B cell (primary cell): Measurements from ENCODE around the gene EPN2. TPM values are rescaled to one million over a fixed set of nuclear protein-coding genes. Genes with fewer than 3 reads are reported as not detected.
"Not testable (repeated sequence)": the region's sequence is repeated elsewhere in the genome, so short reads cannot be mapped to it uniquely, and the experiment has no call there.

Experiments
- ATAC-seq: fragments of 200-7000 bp; cut with Tn5 transposase; one replicate; pipeline ENCODE4 v1.10.0; 2021; ENCODE audit warnings: low read depth, mild to moderate bottlenecking, moderate number of reproducible peaks, moderate library complexity
- CTCF ChIA-PET: fragments of 350-600 bp; sonication (Branson Sonifier 250); formaldehyde crosslinking; loops from one replicate; lab custom pipeline; 2021; ENCODE audit warnings: antibody characterized with exemption, inconsistent platforms; lab: Charles Lee
- POLR2A ChIA-PET: fragments of 350-600 bp; sonication (Branson Sonifier 250); formaldehyde crosslinking; loops from one replicate; lab custom pipeline; 2021; ENCODE audit warnings: antibody characterized with exemption; lab: Charles Lee
- DNase-seq: peaks from one replicate; pipeline ENCODE4 v3.0.0; 2013
- H2AFZ ChIP-seq: 2 replicates; pipeline ENCODE4 v1.6.1; 2012; ENCODE audit warnings: mild to moderate bottlenecking, low read depth, low read length; ENCODE audit not compliant: insufficient read depth, poor library complexity, severe bottlenecking
- H3K27ac ChIP-seq, 2 donors: 1 replicate in 1 of 2; 2 replicates in 1 of 2; pipeline ENCODE4 v1.5.1; 2012 to 2013; ENCODE audit warnings: low read length in 2 of 2, mild to moderate bottlenecking in 2 of 2, moderate library complexity in 1 of 2
- H3K27me3 ChIP-seq, 4 experiments: fragments of 200-600 bp in 1 of 4; sonication (generic) in 1 of 4; replicated peaks in 1 of 4; 1 replicate in 2 of 4; 2 replicates in 2 of 4; pipeline versions ENCODE4 v1.6.1 to v1.7.0; 2013 to 2016; ENCODE audit warnings: low read length in 3 of 4, mild to moderate bottlenecking in 2 of 4, mixed read lengths in 1 of 4, moderate library complexity in 1 of 4; ENCODE audit not compliant: insufficient read depth in 4 of 4, control insufficient read depth in 3 of 4; ENCODE audit errors: control extremely low read depth in 1 of 4
- H3K36me3 ChIP-seq, 2 experiments: replicated peaks in 1 of 2; 1 replicate in 1 of 2; 2 replicates in 1 of 2; pipeline versions ENCODE4 v1.6.1 to v1.7.1; 2013; ENCODE audit warnings: low read length in 1 of 2; ENCODE audit not compliant: insufficient read depth in 2 of 2, control insufficient read depth in 1 of 2; ENCODE audit errors: control extremely low read depth in 1 of 2, extremely low read depth in 1 of 2
- H3K4me1 ChIP-seq, 2 donors: fragments of 200-600 bp in 1 of 2; sonication (generic) in 1 of 2; 1 replicate in 1 of 2; 2 replicates in 1 of 2; pipeline versions ENCODE4 v1.5.1 to v1.6.1; 2013 to 2017; ENCODE audit warnings: low read length in 2 of 2; ENCODE audit not compliant: control insufficient read depth in 2 of 2, insufficient read depth in 2 of 2
- H3K4me2 ChIP-seq: replicated peaks from 2 replicates; pipeline ENCODE3; 2012; ENCODE audit warnings: mild to moderate bottlenecking, low read depth, low read length; ENCODE audit not compliant: poor library complexity, severe bottlenecking
- H3K4me3 ChIP-seq, 5 experiments: fragments of 200-600 bp in 1 of 5; sonication (generic) in 1 of 5; 1 replicate in 3 of 5; 2 replicates in 2 of 5; pipeline versions ENCODE4 v1.5.1 to v1.7.0; 2011 to 2016; ENCODE audit warnings: low read length in 4 of 5, mild to moderate bottlenecking in 4 of 5, low read depth in 2 of 5, control low read depth in 1 of 5, moderate library complexity in 1 of 5; ENCODE audit not compliant: insufficient read depth in 1 of 5; ENCODE audit errors: control extremely low read depth in 1 of 5, extremely low read depth in 1 of 5
- H3K79me2 ChIP-seq: fragments of 200-600 bp; sonication (generic); one replicate; pipeline ENCODE4 v1.6.0; 2016; ENCODE audit warnings: low read length; ENCODE audit not compliant: control insufficient read depth, insufficient read depth
- H3K9ac ChIP-seq: fragments of 200-600 bp; sonication (generic); 2 replicates; pipeline ENCODE4 v1.6.1; 2017; ENCODE audit warnings: mild to moderate bottlenecking, low read length, moderate library complexity
- H3K9me3 ChIP-seq, 3 donors: one replicate each; pipeline versions ENCODE4 v1.6.1 to v1.7.1; 2013; ENCODE audit warnings: low read length in 2 of 3; ENCODE audit not compliant: control insufficient read depth in 2 of 3, insufficient read depth in 1 of 3; ENCODE audit errors: control extremely low read depth in 1 of 3
- H4K20me1 ChIP-seq: 2 replicates; pipeline ENCODE4 v1.6.0; 2012; ENCODE audit warnings: mild to moderate bottlenecking, low read length; ENCODE audit not compliant: insufficient read depth, control insufficient read depth, poor library complexity, severe bottlenecking
- H3K27ac Mint-ChIP-seq: one replicate; pipeline ENCODE4 v1.8.0; 2021; ENCODE audit warnings: mixed read lengths
- H3K27me3 Mint-ChIP-seq: one replicate; pipeline ENCODE4 v1.8.0; 2021; ENCODE audit warnings: mixed read lengths
- H3K4me1 Mint-ChIP-seq: one replicate; pipeline ENCODE4 v1.8.0; 2021; ENCODE audit warnings: mixed read lengths
- H3K4me3 Mint-ChIP-seq: one replicate; pipeline ENCODE4 v1.8.0; 2021; ENCODE audit warnings: mixed read lengths
- H3K9me3 Mint-ChIP-seq: one replicate; pipeline ENCODE4 v1.8.0; 2022; ENCODE audit warnings: mixed read lengths; ENCODE audit not compliant: insufficient read depth
- CTCF ChIP-seq: fragments of 200-600 bp; IDR thresholded peaks from one replicate; pipeline ENCODE4 v1.8.0; 2022; ENCODE audit warnings: antibody characterized with exemption, mild to moderate bottlenecking
- EZH2 ChIP-seq: IDR thresholded peaks from 2 replicates; pipeline ENCODE4 v1.6.1; 2012; ENCODE audit warnings: borderline replicate concordance, low read depth, mild to moderate bottlenecking, moderate library complexity, low read length; ENCODE audit not compliant: insufficient read depth, poor library complexity, severe bottlenecking
- WGBS: methylation state at CpG from one replicate; pipeline ENCODE4 v1.1.5; 2013; ENCODE audit warnings: missing lambda C conversion rate; ENCODE audit not compliant: insufficient coverage; 5-methylcytosine and 5-hydroxymethylcytosine counted together
- intact Hi-C: fragments of 100-400 bp; cut with micrococcal nuclease; formaldehyde crosslinking; loops from one replicate; pipeline ENCODE4 v1.10.0; 2022
- polyA plus RNA-seq: library from polyadenylated mRNA; depleted of rRNA; stranded (reverse); fragments of >200 nt; gene quantifications from 2 replicates; pipeline ENCODE4 v1.2.3, GENCODE V29; 2012
- total RNA-seq, 2 donors: library from RNA; stranded (reverse); fragments of 120-200 nt in 1 of 2; gene quantifications; 1 replicate in 1 of 2; 2 replicates in 1 of 2; pipeline versions ENCODE4 v1.2.3 to v1.2.4, GENCODE V29; 2013 to 2022

Gene EPN2
- total and polyA plus RNA-seq, 2 donors (not counting 1 experiment from before 2014, with no cell fraction given) = 15.7 to 35.6 TPM

- H3K9me3 Mint-ChIP-seq, intact Hi-C loops, H3K27me3 Mint-ChIP-seq, H3K4me1 Mint-ChIP-seq, CTCF ChIA-PET, DNase-seq, H3K27ac Mint-ChIP-seq, H3K79me2 ChIP-seq, H3K4me3 Mint-ChIP-seq, POLR2A ChIA-PET, H3K27me3 ChIP-seq, H3K27ac ChIP-seq, H4K20me1 ChIP-seq, H3K9me3 ChIP-seq, H2AFZ ChIP-seq, H3K4me2 ChIP-seq, H3K36me3 ChIP-seq: not testable (repeated sequence)
- ATAC-seq = peak; percentile 64
- Histone ChIP-seq H3K4me1 (peaks cover 5 to 11% of the 10 kb centered on the region in 2 donors), H3K4me3 (peak overlapping the region in 1 of 5 experiments; percentile 94), H3K9ac (peak overlapping the region; percentile 73)
- WGBS = no CpG with 5 or more reads among the region's 32 CpGs
These were observed 621 bp upstream of the EPN2 start for GRCh38 chr17:19236351-19237138.

- Mint-ChIP-seq H3K27me3 (no peaks in the 10 kb centered on the region), H3K9me3 (no peaks in the 10 kb centered on the region), H3K4me3 (peak overlapping the region; percentile 91), H3K27ac (peak overlapping the region; percentile 71), H3K4me1 (peaks cover 9% of the 10 kb centered on the region)
- ChIA-PET POLR2A (no interaction called here), CTCF (interaction anchor here (1.8 to 2.0 kb wide), 2 partner anchors 69 to 100 kb away, joined by 4 to 9 read pairs; no protein-coding TSS in a partner anchor)
- intact Hi-C loops = no loop called here
- Histone ChIP-seq H4K20me1 (no peaks in the 10 kb centered on the region), H3K27me3 (peaks cover 0 to 3% (median 0%) of the 10 kb centered on the region in 4 experiments), H2AFZ (peak overlapping the region; percentile 89), H3K27ac (peak overlapping the region in 1 of 2 donors; percentile 63), H3K4me1 (peaks cover 5 to 11% of the 10 kb centered on the region in 2 donors), H3K9me3 (peaks cover 0 to 3% (median 0%) of the 10 kb centered on the region in 3 donors), H3K36me3 (no peaks in the 10 kb centered on the region), H3K4me2 (peak overlapping the region; percentile 88), H3K9ac (peak overlapping the region; percentile 73), H3K4me3 (peak overlapping the region; percentile 25 to 97 (median 93)), H3K79me2 (peaks cover 5% of the 10 kb centered on the region)
- WGBS = 1% methylated on average over 56 of the region's 60 CpGs
- ATAC-seq (no peak), DNase-seq (peak; percentile 75)
- TF ChIP-seq EZH2 (no peak), CTCF (no peak)
These were observed 412 bp downstream of the EPN2 start for GRCh38 chr17:19237389-19238166.
